NCI-H187 (cell line): Measurements from ENCODE around the gene DCLK1.

ENCODE experiments used
- DNase-seq, 2 experiments: peaks; one replicate each; lab custom pipeline; 2025; lab: John Stamatoyannopoulos, UW

The DCLK1 gene

DNA sequence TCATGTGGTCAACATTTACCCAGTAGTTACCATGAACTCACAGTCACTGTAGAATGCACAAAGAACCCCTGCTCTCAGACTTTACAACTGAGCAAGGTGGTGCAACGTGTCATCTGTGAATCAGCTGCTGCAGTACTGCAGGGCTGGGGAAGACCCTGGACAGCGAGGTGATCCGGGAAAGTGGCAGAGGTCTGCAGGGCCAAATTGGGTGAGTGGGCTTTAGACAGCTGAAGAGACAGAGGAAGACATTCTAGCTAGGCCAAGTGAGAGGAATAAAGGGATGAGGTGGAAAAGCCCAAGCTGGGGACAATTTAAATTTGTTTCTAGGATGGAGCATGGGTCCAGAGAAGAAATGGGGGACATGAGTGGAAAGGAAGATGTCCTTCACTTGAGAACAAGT is 270.5 kb downstream of the DCLK1 start:
- no peak for DNase-seq

- DNase-seq, result no peak
These were observed 271.2 kb downstream of the DCLK1 start for GRCh38 chr13:35859981-35860380.

DNA sequence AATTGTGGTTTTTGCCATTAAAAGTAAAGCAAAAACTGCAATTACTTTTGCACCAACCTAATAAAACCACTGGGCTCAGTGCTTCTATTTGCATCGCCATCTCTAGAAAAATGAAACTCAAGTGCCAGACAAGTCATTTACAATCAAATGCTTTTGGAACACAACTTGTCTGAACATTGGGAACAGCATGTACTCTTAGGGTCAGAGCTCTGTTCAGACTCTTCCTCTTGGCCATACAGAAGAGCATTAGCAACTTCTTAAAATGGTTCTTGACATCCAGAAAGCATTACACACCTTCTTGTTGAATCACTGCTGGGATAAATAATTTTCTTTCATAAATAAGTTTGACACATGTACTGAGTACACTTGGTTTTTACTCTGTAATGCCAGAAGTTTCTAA is 272.5 kb downstream of the DCLK1 start:
- DNase-seq, result no peak

GRCh38 chr13:35857769-35858168 is 273.4 kb downstream of the DCLK1 start:
- DNase-seq, result no peak

DNA sequence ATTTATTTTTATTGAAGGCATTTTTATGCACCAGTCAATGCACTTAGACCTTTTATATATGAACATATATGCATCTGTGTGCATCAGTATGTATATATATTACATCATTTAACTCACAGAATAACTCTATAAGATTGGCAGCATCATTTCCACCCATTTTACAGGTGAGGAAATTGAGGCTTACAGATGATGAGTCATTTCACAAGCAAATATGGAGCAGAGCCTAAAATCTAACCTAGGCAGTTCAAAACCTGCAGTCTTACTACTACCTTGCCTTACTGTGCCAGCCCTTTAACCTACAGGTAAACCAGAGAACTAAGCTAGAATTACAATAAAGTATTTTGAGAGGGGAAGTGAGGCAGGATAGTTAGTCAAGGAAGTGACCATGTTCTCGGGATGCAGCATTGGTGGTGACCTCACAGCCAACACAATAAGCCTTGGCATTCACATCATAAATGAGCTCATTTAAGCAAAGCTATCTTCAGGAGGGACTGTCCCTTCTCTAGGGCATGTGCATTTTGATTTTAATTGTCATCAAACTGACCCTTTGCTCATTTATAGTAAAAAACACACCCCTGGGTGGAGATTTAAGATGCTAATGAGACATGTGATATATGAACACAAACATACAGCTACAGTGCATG is 274.3 kb downstream of the DCLK1 start:
- DNase-seq, result no peak

DNA sequence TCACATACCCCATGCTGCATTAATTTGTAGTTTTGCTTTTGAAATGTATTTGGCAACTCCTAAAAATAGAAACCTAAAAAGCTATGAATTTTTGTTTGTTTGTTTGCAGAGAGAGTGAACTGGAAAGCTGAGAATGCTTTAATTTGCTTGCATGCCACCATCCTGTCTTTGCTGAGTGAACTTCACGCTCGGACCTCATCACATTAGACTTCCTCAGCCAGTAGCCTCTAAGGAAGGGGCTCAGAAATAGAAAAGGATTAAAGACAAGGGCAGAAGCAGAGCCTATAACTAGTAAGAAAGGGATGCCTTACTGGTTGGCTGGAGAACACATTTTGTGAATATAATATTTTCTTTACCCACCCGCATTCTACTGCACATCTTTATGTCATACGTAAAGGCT is 275.1 kb downstream of the DCLK1 start:
- DNase-seq, result no peak

GRCh38 chr13:35855531-35856019 is 275.6 kb downstream of the DCLK1 start:
- DNase-seq, result no peak

DNA sequence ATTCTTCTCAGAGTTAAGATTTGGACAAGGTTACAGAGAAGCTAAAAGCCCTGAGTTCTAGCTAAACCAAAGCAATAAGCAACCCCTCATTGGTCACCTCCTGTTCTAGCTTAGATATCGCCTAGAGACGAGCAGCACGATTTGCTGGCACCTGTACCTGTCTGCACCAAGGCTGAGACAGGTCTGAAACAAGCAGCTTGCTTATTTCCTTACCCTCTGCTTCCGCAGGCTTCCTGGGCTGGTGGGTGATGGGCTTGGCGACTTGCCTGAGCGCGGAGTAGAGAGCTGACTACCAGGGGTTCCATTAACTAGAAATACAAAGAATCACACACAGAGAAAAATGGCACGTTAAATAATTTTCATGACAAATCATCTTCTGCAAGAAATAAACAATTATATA is 276.9 kb downstream of the DCLK1 start:
- no peak for DNase-seq

- no peak for DNase-seq
These were observed 279.3 kb downstream of the DCLK1 start for GRCh38 chr13:35851881-35852280.

DNA sequence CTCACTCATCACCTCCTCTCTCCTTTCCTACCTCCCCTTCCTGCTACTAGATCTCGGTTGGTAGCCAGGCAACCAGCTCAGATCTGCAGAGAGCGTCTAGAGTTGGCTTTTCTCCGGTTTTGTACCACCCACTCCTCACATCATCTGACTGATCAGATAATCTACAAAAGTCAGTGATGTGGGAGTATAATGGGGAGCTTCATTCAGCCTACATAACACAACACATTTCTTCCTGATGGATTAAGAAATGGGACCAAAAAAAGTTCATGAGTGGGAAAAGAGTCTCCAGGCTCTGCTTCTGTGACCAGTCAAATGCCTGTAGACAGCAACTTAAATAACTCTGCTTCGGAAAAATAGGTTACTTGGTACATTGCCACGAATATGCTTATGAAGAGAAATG is 279.8 kb downstream of the DCLK1 start:
- DNase-seq, result no peak

DNA sequence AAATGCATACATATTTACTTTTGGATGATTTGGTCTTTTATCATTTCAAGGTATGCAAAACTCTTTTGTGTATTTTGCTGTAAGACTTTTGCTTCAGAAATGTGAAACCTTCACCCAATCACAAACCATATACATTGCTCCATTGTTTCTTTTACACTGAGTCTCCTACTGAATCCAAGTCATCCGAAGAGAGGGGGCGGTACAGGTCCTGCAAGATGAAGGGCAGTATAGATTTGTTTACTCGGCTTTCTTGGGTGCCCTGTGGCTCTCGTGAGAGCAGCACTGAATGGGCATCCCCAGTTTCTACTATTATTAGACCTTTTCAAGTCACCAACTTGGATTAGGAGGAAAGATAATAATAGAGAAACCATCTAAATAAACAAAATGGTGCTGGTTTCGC is 280.6 kb downstream of the DCLK1 start:
- no peak for DNase-seq

GRCh38 chr13:35849256-35849644 is 281.9 kb downstream of the DCLK1 start:
- DNase-seq, result no peak

DNA sequence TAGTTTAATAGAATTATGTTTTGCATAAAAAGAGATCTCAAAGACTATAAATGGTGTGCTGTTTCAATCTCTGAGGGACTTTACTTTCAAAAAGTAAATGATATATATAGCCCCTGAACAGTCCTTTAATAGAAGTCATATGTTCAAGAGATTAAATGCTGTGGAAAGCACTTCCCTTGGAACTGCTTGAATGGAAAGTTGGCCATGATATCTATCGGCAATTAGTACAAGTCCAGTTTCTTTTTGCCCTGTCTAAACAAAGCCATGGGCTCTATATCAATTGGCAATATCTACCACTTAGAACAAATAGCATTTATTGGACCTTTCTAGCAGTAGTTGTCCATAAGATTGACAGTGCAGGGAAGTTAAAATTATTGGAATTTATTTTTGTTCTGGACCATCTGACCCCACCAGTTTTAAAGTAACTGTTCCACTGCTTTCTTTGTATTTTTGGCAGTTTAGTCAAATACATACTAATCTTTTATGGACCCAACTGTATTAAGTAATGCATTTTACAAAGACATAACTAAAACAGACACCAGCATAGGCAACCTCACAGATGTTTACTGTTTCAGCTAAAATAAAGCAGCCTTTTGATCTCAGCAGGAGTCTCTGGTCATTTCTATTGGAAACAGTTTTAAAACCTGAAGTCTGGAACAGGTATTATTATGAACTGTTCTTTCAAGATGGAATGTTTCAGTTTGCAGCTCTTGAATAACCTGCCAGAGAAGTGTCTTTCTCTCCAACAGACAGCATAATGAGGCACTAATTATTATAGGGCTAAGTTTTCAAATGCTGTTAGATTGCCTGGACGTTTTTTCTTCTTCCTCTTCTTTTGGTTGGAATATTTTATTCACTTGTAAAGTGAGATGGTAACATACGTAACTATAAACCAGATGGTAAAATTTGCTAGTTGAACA is 282.6 kb downstream of the DCLK1 start:
- DNase-seq, result no peak

GRCh38 chr13:35843272-35843671 is 287.9 kb downstream of the DCLK1 start:
- DNase-seq, result no peak

DNA sequence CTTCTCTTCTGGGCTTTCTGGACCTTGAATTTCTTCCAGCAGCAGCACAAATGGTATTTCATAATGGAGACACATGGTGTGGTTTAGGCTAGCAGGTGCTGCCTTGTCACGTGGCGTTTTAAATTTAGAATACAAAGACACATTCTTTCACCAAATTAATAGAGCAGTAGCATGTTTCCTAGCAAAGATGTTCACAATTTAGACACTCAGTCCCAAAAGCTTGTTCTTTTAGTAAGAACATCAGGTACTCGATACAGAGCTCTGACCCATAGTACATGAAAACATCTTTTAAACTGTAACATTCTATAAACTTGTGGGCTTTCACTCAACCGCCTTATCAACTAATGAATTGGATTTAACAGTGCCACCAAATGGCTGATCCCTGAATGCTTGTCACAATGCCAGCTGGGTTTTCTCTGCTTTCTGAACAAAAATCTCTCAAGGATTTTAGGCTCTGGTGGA is 290.1 kb downstream of the DCLK1 start:
- DNase-seq, result no peak

DNA sequence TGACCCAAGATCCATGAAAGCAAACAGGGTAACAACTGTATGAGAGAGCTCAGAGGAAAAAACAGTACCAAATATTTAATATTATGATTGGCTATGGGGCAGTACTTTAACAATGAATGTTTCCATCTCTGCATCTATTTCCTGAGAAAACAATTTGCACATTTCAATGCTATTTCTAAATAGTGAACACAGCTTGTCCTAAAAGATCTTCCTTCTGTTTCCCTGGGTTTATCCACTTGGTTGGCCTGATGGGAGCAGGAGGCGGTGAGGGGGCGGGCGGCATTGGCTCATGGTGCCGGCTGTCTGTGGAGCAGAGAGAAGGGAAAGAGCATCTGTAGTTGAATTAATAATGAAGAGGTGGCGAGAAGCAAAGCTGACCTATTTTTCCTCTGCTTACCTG is 291.4 kb downstream of the DCLK1 start:
- DNase-seq, result no peak

- DNase-seq, result no peak
These were observed 292.8 kb downstream of the DCLK1 start for GRCh38 chr13:35838356-35838755.

GRCh38 chr13:35836446-35836845 is 294.7 kb downstream of the DCLK1 start:
- no peak for DNase-seq

DNA sequence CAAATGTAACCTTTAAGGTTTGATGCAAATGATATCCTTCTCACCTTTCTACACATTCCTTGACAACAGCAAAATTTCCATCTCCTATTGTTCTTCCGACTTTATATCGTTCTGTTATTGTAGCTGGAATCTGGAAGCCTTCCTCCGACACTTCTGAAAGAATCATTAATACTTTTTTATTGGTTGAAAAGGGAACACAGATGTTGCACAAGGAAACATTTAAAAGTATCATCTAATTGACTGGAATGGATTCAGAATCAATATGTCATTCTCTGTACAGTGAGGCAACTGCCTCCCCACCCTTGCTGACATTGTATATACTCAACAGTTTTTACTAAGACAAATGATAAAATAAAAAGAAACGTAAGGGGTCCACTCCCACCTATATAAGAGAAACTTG is 295.2 kb downstream of the DCLK1 start:
- DNase-seq, result no peak

DNA sequence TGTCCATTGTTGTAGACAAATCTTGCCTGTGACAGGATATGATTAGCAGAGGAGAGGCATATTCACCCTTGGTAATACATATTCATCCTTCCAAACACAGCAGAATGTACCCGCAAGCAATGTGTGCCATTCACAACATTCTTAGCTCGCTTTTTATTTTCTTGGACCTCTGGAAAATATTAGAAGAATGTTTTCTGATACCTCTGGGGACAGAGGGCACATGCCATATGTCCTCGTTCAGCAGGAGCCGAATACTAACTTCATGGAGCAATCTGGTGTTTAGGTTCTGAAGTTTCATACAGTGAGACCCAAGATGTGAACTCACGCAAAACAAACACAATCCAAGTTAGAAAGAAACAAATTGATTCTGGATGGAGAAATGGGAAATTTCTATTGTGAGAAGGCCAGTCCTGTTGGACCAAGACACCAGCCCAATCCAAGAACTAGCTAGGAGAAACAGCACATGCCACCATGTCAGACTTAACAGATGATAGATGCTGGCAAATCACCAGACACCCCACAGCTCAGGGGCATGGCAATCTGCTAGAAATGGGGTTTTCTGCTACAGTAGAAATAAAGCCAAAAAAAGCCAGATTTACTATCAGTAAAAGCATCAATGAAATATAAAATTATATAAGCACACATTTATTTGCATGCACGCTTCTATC is 297.4 kb downstream of the DCLK1 start:
- DNase-seq, result no peak

- no peak for DNase-seq
These were observed 298.2 kb downstream of the DCLK1 start for GRCh38 chr13:35833031-35833430.

- DNase-seq, result no peak
These were observed 298.6 kb downstream of the DCLK1 start for GRCh38 chr13:35832551-35832950.
